MCF 10A (cell line): ENCODE results near the gene ARHGAP15. TPM values are rescaled to one million over a fixed set of nuclear protein-coding genes. Genes with fewer than 3 reads are reported as not detected.

ENCODE experiments used
- BruUV-seq: library from RNA; stranded (reverse); fragments of 400-500 nt; replicated peaks from 2 replicates; lab custom pipeline; 2021; lab: Mats Ljungman, UMichigan
- CTCF ChIA-PET: fragments of 300-600 bp; sonication (Branson Sonifier 250); formaldehyde crosslinking; extraction: SDS; loops from one replicate; lab custom pipeline; 2021; ENCODE audit warnings: antibody characterized with exemption, inconsistent platforms; lab: Yijun Ruan, JAX
- POLR2A ChIA-PET: fragments of 300-600, 350-650 bp; sonication (Branson Sonifier 250); formaldehyde crosslinking; extraction: SDS; loops from one replicate; lab custom pipeline; 2020; ENCODE audit warnings: antibody characterized with exemption, inconsistent platforms; lab: Yijun Ruan, JAX
- DNase-seq: peaks from one replicate; pipeline ENCODE4 v3.0.0-alpha.2; 2018; ENCODE audit not compliant: unreplicated experiment
- H3K27ac Mint-ChIP-seq: one replicate; pipeline ENCODE4 v1.8.0; 2022; ENCODE audit warnings: mild to moderate bottlenecking, low read depth, mixed read lengths; ENCODE audit not compliant: unreplicated experiment
- H3K27me3 Mint-ChIP-seq: one replicate; pipeline ENCODE4 v1.8.0; 2022; ENCODE audit warnings: mixed read lengths; ENCODE audit not compliant: insufficient read depth, unreplicated experiment
- H3K36me3 Mint-ChIP-seq: one replicate; pipeline ENCODE4 v1.8.0; 2022; ENCODE audit warnings: mild to moderate bottlenecking, moderate library complexity, mixed read lengths; ENCODE audit not compliant: insufficient read depth, unreplicated experiment
- H3K4me1 Mint-ChIP-seq: one replicate; pipeline ENCODE4 v1.8.0; 2022; ENCODE audit warnings: mixed read lengths; ENCODE audit not compliant: insufficient read depth, unreplicated experiment
- H3K4me3 Mint-ChIP-seq: one replicate; pipeline ENCODE4 v1.8.0; 2022; ENCODE audit warnings: mild to moderate bottlenecking, moderate library complexity, mixed read lengths; ENCODE audit not compliant: unreplicated experiment
- H3K9me3 Mint-ChIP-seq: one replicate; pipeline ENCODE4 v1.8.0; 2022; ENCODE audit warnings: mixed read lengths; ENCODE audit not compliant: unreplicated experiment
- CTCF ChIP-seq: fragments of 200-600 bp; IDR thresholded peaks from one replicate; pipeline ENCODE4 v1.8.0; 2022; ENCODE audit warnings: antibody characterized with exemption, mild to moderate bottlenecking; ENCODE audit not compliant: unreplicated experiment
- intact Hi-C: fragments of 100-400 bp; cut with micrococcal nuclease; formaldehyde crosslinking; loops from 2 replicates; pipeline ENCODE4 v1.14.1; 2022
- total RNA-seq: library from RNA; stranded (reverse); gene quantifications from 2 replicates; pipeline ENCODE4 v1.2.3, GENCODE V29; 2022

The ARHGAP15 gene
- total RNA-seq, 1 experiment from 2014 or later, result not detected

- Mint-ChIP-seq H3K4me3 (no peak overlapping the region), H3K9me3 (no peaks in the 10 kb centered on the region), H3K4me1 (no peaks in the 10 kb centered on the region), H3K36me3 (no peaks in the 10 kb centered on the region), H3K27me3 (no peaks in the 10 kb centered on the region), H3K27ac (no peak overlapping the region)
- ChIA-PET CTCF (no interaction called here), POLR2A (no interaction called here)
- intact Hi-C loops, result no loop called here
- TF ChIP-seq CTCF, result no peak
- DNase-seq, result no peak
- BruUV-seq, result no TSS peak
Measured at GRCh38 chr2:143816916-143817315, 687.7 kb downstream of the ARHGAP15 start.
